Measurements from ENCODE around the gene PADI1.

PADI1 gene

DNA sequence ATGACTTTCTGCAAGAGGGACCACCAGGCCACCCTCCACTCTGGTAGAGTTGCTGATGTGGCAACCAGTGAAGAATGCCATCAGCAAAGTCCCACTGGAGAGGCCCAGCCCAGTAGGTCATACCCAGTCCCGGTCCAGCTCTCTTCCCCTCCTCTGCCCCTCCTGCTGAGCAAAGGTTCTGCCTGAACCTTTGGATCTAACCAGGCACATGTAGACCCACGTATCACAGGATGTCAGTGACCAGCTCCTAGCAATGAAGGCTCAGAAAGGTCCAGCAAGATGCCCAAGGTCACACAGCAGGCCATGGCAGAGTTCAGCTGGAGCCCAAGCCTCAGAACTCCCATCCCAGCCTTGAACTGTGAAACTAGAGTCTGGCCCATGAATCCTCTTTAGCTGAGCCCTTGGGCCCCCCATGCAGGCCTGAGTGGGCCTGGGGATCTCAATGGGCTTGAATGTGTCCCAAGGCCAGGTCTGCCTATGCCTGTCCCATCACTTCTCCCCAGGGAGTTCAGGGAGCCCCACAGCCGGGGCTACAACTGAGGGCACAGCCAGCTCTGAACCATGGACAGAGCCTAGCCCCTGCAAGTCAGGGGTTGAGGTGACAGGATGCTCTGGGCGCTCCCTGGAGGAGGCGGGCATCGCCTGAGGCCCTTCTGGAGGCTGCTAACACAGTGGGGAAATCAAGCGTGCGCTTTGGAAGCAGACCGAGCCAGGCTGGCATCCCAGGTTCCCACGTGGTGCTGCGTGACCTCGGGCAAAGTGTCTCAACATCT, 21.4 kb upstream of the PADI1 start:
- no peak for DNase-seq (ENCODE audit: low read depth)

- DNase-seq (ENCODE audit: low read depth), result no peak
Observed at GRCh38 chr1:17184161-17184665, 20.7 kb upstream of the PADI1 start.

- no peak for DNase-seq (ENCODE audit: low read depth)
Observed at GRCh38 chr1:17184822-17185484, 20.0 kb upstream of the PADI1 start.

- no peak for DNase-seq (ENCODE audit: low read depth)
Observed at GRCh38 chr1:17185485-17185860, 19.5 kb upstream of the PADI1 start.

- no peak for DNase-seq (ENCODE audit: low read depth)
Observed at GRCh38 chr1:17186216-17186909, 18.6 kb upstream of the PADI1 start.

DNA sequence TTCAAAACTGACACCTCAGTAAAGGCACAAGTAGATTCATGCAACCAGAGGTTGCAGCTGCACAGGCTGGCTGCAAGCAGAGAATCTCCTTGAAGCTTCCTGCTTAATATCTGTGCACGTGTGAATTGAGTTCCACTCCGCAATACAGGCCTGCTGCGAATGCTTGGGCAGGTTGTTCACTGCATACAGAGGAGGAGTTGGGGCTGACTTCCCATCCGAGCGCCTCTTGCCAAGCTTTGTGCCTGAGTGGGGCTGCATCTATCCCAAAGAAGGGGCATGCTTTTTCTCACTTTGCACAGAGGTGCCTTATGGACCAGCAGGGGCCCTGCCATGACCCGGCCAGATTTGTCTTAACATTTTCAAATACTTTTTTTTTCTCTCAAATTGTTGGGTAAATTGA, 17.9 kb upstream of the PADI1 start:
- DNase-seq (ENCODE audit: low read depth), result no peak

DNA sequence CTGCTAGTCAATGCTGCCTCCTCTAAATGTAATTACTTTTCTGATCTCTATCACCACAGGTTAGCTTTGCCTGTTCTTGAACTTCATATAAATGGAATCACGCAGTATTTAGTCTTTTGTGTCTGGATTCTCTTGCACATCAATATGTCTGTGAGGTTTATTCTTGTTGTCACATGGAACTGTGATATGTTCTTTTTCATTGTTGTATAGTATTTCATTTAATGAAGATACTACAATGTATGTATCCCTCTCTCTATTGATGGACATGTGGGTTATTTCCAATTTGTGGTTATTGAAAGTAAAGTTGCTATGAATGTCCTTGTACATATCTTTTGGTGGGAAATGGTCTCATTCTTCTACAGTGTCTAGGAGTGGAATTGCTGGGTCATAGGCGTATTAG, 16.7 kb upstream of the PADI1 start:
- DNase-seq (ENCODE audit: low read depth), result no peak

- no peak for DNase-seq (ENCODE audit: low read depth)
Observed at GRCh38 chr1:17188889-17189631, 15.9 kb upstream of the PADI1 start.

GRCh38 chr1:17189632-17189990, 15.3 kb upstream of the PADI1 start:
- DNase-seq (ENCODE audit: low read depth), result no peak

DNA sequence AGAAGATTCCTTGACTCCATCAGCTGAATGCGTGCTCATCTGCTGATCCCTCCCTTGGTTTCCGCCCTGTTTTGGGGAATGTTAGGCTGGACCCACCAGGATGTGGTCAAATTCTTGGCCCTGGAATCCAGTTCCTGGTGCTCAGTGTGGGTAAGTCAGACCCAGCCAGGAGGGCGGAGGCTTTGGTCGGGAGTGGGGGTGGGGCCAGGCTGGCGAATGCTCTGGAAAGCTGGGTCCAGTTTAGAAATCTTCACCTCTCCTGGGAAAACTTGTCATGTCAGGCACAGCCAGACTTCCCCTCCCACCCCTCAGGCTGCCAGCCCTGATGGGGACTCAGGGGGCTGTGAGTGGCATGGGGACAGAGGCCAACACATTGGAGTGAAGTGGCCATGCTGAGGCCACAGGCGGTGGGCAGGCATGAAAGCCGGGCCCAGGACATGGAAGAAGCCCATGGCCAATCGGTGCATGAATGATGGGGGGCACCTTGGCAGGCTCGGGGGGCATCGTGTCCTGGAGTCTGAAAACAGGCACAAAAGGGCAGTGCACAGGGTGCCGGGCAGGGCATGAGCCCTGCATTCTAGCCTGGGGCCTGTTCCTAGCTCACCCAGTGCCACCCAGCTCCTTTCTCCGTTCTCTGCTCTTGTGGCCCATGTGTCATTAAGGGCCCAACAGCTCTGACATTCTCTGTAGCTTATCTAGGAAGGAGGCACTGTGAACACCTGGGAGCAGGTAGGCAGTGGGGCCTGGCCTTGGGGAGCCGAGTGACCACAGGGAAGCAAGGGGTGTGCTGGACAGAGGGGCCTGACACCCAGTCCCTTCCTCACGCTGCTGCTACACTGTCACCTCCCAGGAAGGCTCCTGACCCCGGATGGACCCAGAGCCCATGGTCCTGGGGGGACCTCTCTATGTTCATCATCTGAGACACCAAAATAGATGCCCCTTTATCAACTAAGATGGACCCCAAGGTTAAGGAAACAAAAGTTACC, 14.6 kb upstream of the PADI1 start:
- no peak for DNase-seq (ENCODE audit: low read depth)

- no peak for DNase-seq (ENCODE audit: low read depth)
Observed at GRCh38 chr1:17191990-17192242, 13.0 kb upstream of the PADI1 start.

- no peak for DNase-seq (ENCODE audit: low read depth)
Observed at GRCh38 chr1:17192394-17193221, 12.3 kb upstream of the PADI1 start.

DNA sequence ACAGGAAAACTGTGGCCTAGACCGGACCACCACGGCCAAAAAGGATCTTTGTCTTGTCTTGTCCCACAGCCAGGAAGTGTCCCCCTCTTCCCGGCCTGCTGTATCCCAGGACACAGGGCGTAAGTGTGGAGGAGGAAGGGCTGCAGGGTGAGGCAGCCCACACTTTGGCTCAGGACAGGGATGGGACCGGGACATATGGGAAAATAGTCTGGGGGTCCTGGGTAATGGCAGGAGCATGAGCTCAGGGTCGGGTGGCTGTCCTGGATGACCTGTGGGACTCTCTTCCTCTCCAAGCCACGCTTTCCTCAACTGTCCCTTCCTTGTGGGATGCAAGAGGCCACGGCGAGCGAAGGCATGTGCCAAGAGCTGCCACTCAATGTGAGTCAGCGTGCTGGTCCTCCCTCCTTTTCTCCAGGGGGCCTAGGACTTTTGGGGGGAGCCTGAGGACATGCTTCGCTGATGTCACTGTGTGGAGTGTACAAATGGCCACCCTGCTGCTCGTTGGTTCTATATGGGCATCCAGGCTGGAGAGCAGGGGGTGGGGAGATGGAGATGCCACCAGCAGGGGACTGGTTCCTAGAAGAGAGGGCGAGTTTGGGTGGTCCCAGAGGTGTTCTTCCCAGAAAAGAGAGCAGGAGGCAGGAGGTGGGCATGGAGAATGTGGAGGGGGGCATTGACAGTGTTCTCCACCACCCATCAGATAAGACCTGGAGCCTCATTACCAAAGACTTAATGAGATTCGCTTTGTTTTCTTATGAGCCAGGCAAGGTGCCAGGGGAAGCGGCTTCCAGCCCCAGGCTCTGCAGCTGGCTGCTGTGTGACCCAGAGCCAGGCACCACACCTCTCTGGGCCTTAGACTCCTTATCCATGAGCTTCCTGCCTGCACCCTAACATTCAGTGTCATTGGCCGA, 11.5 kb upstream of the PADI1 start:
- DNase-seq (ENCODE audit: low read depth), result no peak

- DNase-seq (ENCODE audit: low read depth), result no peak
Observed at GRCh38 chr1:17194133-17194475, 10.8 kb upstream of the PADI1 start.

GRCh38 chr1:17194615-17195528, 10.1 kb upstream of the PADI1 start:
- no peak for DNase-seq (ENCODE audit: low read depth)

DNA sequence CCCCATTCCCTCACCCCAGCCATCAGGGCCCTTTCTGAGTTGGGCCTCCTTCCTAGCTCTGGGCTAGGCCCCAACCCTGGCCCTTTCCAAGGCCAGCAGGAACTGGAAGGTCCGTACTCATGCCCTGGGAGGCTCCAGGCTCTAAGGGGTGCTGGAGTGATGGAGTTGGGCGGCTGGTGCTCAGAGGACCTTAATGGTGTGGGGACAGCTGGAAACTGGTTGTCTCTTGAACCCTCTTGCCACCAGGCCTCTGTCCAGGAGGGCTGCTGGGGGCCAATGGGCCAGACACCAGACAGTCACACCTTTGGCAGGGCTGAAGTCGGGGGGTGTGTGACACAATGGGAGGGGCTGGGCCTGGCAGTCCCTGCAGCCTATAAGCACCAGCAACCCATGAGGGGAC, 9.2 kb upstream of the PADI1 start:
- DNase-seq (ENCODE audit: low read depth), result no peak

GRCh38 chr1:17196496-17197185, 8.3 kb upstream of the PADI1 start:
- DNase-seq (ENCODE audit: low read depth), result no peak

- DNase-seq (ENCODE audit: low read depth), result no peak
Observed at GRCh38 chr1:17197696-17198095, 7.2 kb upstream of the PADI1 start.

All from stimulated activated CD8-positive, alpha-beta memory T cell treated with anti-CD3 and anti-CD28 coated beads, Interleukin-4, amount 100 ng/mL, for 24 hours (primary cell).